PC-9 (cell line): Measurements from ENCODE around the gene ST8SIA6. TPM values are rescaled to one million over a fixed set of nuclear protein-coding genes. Genes with fewer than 3 reads are reported as not detected.

ENCODE experiments used
- BruUV-seq: library from RNA; stranded (reverse); fragments of 400-500 nt; replicated peaks from 2 replicates; lab custom pipeline; 2021; lab: Mats Ljungman, UMichigan
- CTCF ChIA-PET: fragments of 300-600 bp; sonication (Branson Sonifier 250); formaldehyde crosslinking; loops from one replicate; lab custom pipeline; 2022; ENCODE audit warnings: antibody characterized with exemption; lab: Charles Lee
- POLR2A ChIA-PET: fragments of 300-600 bp; sonication (Branson Sonifier 250); formaldehyde crosslinking; loops from one replicate; lab custom pipeline; 2022; ENCODE audit warnings: antibody characterized with exemption; ENCODE audit not compliant: unreplicated experiment; lab: Charles Lee
- DNase-seq, 2 experiments: peaks; one replicate each; pipeline versions ENCODE4 v3.0.0 to v3.0.0-alpha.2; 2015 to 2022; ENCODE audit warnings: mixed read lengths in 1 of 2
- H2AFZ ChIP-seq: fragments of 200-600 bp; sonication (generic); 2 replicates; pipeline ENCODE4 v1.8.1; 2017; ENCODE audit warnings: antibody characterized with exemption
- H3F3A ChIP-seq: fragments of 200-600 bp; sonication (generic); 2 replicates; pipeline ENCODE4 v1.8.1; 2017; ENCODE audit warnings: antibody characterized with exemption, mild to moderate bottlenecking, low read depth; ENCODE audit not compliant: insufficient read depth
- H3K27ac ChIP-seq: fragments of 200-600 bp; sonication (generic); 2 replicates; pipeline ENCODE4 v1.6.1; 2016; ENCODE audit warnings: mixed run types
- H3K27me3 ChIP-seq: fragments of 200-600 bp; sonication (generic); 2 replicates; pipeline ENCODE4 v1.6.1; 2016; ENCODE audit warnings: low read depth, mixed run types; ENCODE audit not compliant: insufficient read depth
- H3K36me3 ChIP-seq: fragments of 200-600 bp; sonication (generic); 2 replicates; pipeline ENCODE4 v1.6.1; 2016; ENCODE audit warnings: low read depth, mixed run types
- H3K4me1 ChIP-seq: fragments of 200-600 bp; sonication (generic); replicated peaks from 2 replicates; pipeline ENCODE4 v1.6.1; 2016; ENCODE audit warnings: mixed run types; ENCODE audit not compliant: insufficient read depth
- H3K4me2 ChIP-seq: fragments of 200-600 bp; sonication (generic); 2 replicates; pipeline ENCODE4 v1.6.1; 2017; ENCODE audit warnings: mixed run types
- H3K4me3 ChIP-seq: fragments of 200-600 bp; sonication (generic); 2 replicates; pipeline ENCODE4 v1.6.1; 2016; ENCODE audit warnings: mixed run types
- H3K79me2 ChIP-seq: fragments of 200-600 bp; sonication (generic); 2 replicates; pipeline ENCODE4 v1.6.1; 2017; ENCODE audit warnings: low read depth, mixed run types
- H3K9me2 ChIP-seq: fragments of 200-600 bp; sonication (generic); 2 replicates; pipeline ENCODE4 v1.8.1; 2017; ENCODE audit warnings: mild to moderate bottlenecking; ENCODE audit not compliant: insufficient read depth
- H3K9me3 ChIP-seq: fragments of 200-600 bp; sonication (generic); 2 replicates; pipeline ENCODE4 v1.8.1; 2016; ENCODE audit warnings: low read depth; ENCODE audit not compliant: insufficient read depth
- H4K20me1 ChIP-seq: fragments of 200-600 bp; sonication (generic); 2 replicates; pipeline ENCODE4 v1.8.1; 2017; ENCODE audit not compliant: insufficient read depth
- EZH2 ChIP-seq: fragments of 200-600 bp; sonication (generic); IDR thresholded peaks from 2 replicates; pipeline ENCODE4 v1.8.0; 2017; ENCODE audit warnings: antibody characterized with exemption, low read depth
- intact Hi-C: fragments of 100-400 bp; cut with micrococcal nuclease; formaldehyde crosslinking; loops from one replicate; pipeline ENCODE4 v1.10.0; 2022; ENCODE audit not compliant: unreplicated experiment
- total RNA-seq: library from RNA; stranded (reverse); gene quantifications from 2 replicates; pipeline ENCODE4 v1.2.3, GENCODE V29; 2021
- TF ChIP-seq, protein P1 (sequence below): fragments of 200-600 bp; sonication (generic); conservative IDR thresholded peaks from 2 replicates; pipeline ENCODE4 v1.6.1; 2017; ENCODE audit warnings: mixed run types, antibody characterized with exemption, mild to moderate bottlenecking, moderate library complexity

Gene ST8SIA6
- total RNA-seq, 1 experiment from 2014 or later = 2.1 TPM

DNA sequence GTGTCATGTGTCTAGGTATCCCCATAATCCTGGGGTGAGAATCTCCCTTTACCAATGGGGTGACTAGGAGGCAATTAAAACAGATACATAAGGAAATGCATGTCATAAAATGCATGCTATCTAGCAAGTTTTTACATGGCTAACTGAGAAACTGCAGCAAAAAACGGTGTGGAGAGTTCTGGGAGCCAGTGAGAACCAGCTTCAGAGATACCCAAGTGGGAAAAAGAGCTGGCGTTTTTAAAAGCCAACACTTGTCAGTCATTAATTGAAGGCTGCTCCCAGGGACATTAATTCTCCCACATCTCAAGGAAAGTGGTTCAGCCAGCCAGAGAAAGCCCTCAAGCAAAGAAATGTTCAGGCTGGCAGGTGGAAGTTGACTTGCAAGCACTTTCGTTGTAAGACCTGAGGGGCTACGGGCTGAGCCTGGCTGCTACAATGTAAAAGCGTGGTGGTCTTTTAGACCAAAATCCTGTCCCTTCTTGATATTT, 28.1 kb downstream of the ST8SIA6 start:
- Histone ChIP-seq H3K36me3 (no peaks in the 10 kb centered on the region), H3K79me2 (no peaks in the 10 kb centered on the region), H3K9me2 (no peaks in the 10 kb centered on the region), H3K9me3 (no peaks in the 10 kb centered on the region), H3F3A (no peaks in the 10 kb centered on the region), H3K27ac (no peak overlapping the region), H3K27me3 (no peaks in the 10 kb centered on the region), H4K20me1 (no peaks in the 10 kb centered on the region), H3K4me1 (no peaks in the 10 kb centered on the region), H3K4me3 (no peak overlapping the region), H2AFZ (no peak overlapping the region), H3K4me2 (no peak overlapping the region)
- POLR2A ChIA-PET = no interaction called here
- intact Hi-C loops = no loop called here
- no TSS peak for BruUV-seq
- DNase-seq = no peak
- CTCF ChIA-PET = no interaction called here
- TF ChIP-seq EZH2 = no peak
- TF ChIP-seq, protein P1, sequence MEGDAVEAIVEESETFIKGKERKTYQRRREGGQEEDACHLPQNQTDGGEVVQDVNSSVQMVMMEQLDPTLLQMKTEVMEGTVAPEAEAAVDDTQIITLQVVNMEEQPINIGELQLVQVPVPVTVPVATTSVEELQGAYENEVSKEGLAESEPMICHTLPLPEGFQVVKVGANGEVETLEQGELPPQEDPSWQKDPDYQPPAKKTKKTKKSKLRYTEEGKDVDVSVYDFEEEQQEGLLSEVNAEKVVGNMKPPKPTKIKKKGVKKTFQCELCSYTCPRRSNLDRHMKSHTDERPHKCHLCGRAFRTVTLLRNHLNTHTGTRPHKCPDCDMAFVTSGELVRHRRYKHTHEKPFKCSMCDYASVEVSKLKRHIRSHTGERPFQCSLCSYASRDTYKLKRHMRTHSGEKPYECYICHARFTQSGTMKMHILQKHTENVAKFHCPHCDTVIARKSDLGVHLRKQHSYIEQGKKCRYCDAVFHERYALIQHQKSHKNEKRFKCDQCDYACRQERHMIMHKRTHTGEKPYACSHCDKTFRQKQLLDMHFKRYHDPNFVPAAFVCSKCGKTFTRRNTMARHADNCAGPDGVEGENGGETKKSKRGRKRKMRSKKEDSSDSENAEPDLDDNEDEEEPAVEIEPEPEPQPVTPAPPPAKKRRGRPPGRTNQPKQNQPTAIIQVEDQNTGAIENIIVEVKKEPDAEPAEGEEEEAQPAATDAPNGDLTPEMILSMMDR = no peak

GRCh38 chr10:17425584-17426262, 28.7 kb downstream of the ST8SIA6 start:
- DNase-seq = no peak
- H4K20me1 ChIP-seq = no peaks in the 10 kb centered on the region
- TF ChIP-seq, protein P1 = no peak
- TF ChIP-seq EZH2 = no peak
- no peaks in the 10 kb centered on the region for H3K79me2 ChIP-seq
- H3K36me3 ChIP-seq = no peaks in the 10 kb centered on the region
- H3K27ac ChIP-seq = no peak overlapping the region
- H3K4me3 ChIP-seq = no peak overlapping the region
- H3K9me2 ChIP-seq = no peaks in the 10 kb centered on the region
- POLR2A ChIA-PET = no interaction called here
- intact Hi-C loops = no loop called here
- H3K4me2 ChIP-seq = no peak overlapping the region
- no peaks in the 10 kb centered on the region for H3K4me1 ChIP-seq
- no peaks in the 10 kb centered on the region for H3K27me3 ChIP-seq
- no peaks in the 10 kb centered on the region for H3K9me3 ChIP-seq
- H3F3A ChIP-seq = no peaks in the 10 kb centered on the region
- CTCF ChIA-PET = no interaction called here
- no peak overlapping the region for H2AFZ ChIP-seq
- BruUV-seq = no TSS peak

- CTCF ChIA-PET = interaction anchor here (0.6 kb wide), 1 partner anchor 15 kb away, joined by 6 read pairs; no protein-coding TSS in a partner anchor
- H3K36me3 ChIP-seq = no peaks in the 10 kb centered on the region
- no peaks in the 10 kb centered on the region for H3K27me3 ChIP-seq
- H2AFZ ChIP-seq = no peak overlapping the region
- H3K79me2 ChIP-seq = no peaks in the 10 kb centered on the region
- H3K9me2 ChIP-seq = no peaks in the 10 kb centered on the region
- no peak overlapping the region for H3K4me3 ChIP-seq
- intact Hi-C loops = no loop called here
- no peak overlapping the region for H3K4me2 ChIP-seq
- no peaks in the 10 kb centered on the region for H3F3A ChIP-seq
- DNase-seq = no peak
- no peaks in the 10 kb centered on the region for H3K4me1 ChIP-seq
- BruUV-seq = no TSS peak
- H3K27ac ChIP-seq = no peak overlapping the region
- TF ChIP-seq EZH2 = no peak
- TF ChIP-seq, protein P1 = no peak
- POLR2A ChIA-PET = no interaction called here
- H4K20me1 ChIP-seq = no peaks in the 10 kb centered on the region
- no peaks in the 10 kb centered on the region for H3K9me3 ChIP-seq
Observed at GRCh38 chr10:17423632-17424186, 30.7 kb downstream of the ST8SIA6 start.
